Mucosa of stomach (tissue), 1 donor: Measurements from ENCODE around the gene ACTN1.
"Not testable (repeated sequence)": the region's sequence is repeated elsewhere in the genome, so short reads cannot be mapped to it uniquely, and the experiment has no call there.

ENCODE experiments used
- H3K27me3 ChIP-seq: one replicate; pipeline ENCODE4 v1.7.0; 2013; ENCODE audit warnings: mild to moderate bottlenecking, low read length; ENCODE audit not compliant: control insufficient read depth, insufficient read depth
- H3K36me3 ChIP-seq: one replicate; pipeline ENCODE4 v1.7.0; 2013; ENCODE audit warnings: low read length; ENCODE audit not compliant: control insufficient read depth, insufficient read depth
- H3K4me1 ChIP-seq: one replicate; pipeline ENCODE4 v1.7.0; 2013; ENCODE audit warnings: mild to moderate bottlenecking, low read length; ENCODE audit not compliant: control insufficient read depth, insufficient read depth
- H3K4me3 ChIP-seq: one replicate; pipeline ENCODE4 v1.7.0; 2013; ENCODE audit warnings: low read length
- H3K9ac ChIP-seq: one replicate; pipeline ENCODE4 v1.7.0; 2013; ENCODE audit warnings: mild to moderate bottlenecking, low read length, moderate library complexity
- H3K9me3 ChIP-seq: one replicate; pipeline ENCODE4 v1.7.0; 2013; ENCODE audit warnings: mild to moderate bottlenecking, low read length, moderate library complexity; ENCODE audit not compliant: control insufficient read depth
- donor health status: Pancreatic carcinoma.

The ACTN1 gene

DNA sequence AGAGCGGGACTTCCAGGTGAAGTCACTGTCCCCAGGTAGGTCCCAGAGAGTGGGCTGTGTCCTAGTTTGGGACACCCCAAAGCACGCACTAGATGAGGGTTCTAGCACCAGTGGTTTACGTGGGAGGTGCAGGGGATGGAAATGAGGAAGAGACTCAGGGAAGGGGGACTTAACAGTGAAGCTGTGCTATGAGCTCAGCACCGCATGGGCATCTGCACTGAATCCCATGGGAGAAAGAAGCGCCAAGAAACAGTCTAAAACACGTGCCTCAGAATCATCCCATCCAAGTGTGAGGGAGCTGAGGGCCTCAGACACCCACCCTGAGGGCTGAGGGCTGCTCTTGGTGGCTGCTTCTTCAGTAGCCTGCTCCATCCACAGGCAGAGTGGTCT, 114.7 kb downstream of the ACTN1 start:
- no peak overlapping the region for H3K9ac ChIP-seq
- no peaks in the 10 kb centered on the region for H3K27me3 ChIP-seq
- no peak overlapping the region for H3K4me3 ChIP-seq
- no peaks in the 10 kb centered on the region for H3K4me1 ChIP-seq
- H3K36me3 ChIP-seq: no peaks in the 10 kb centered on the region
- no peaks in the 10 kb centered on the region for H3K9me3 ChIP-seq

DNA sequence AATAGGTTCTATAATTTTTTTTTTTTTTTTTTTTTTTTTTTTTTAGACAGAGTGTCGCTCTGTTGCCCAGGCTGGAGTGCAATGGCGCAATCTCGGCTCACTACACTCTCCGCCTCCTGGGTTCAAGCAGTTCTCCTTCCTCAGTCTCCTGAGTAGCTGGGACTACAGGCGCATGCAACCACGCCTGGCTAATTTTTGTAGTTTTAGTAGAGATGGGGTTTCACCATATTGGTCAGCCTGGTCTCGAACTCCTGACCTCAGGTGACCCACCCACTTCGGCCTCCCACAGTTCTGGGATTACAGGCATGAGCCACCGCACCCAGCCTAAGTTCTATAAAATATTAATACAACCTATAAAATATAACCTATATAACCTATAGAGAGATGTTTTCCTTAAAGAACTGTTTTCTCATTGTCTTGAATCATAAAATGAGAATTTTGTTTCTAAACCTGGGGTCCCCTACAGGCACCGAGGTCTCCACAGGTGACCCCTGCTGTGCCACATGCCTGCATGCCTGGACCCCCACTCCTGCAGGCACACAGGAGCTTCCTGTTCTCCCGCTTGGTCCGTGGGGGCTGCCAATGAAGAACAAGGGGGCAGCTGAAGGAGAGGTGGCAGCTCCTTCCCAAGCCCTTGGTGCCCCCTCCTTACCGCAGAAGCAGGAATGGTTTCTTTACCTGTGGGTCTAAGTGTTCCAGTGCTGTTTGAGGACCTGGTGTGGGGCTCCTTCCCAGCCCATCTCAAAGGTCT, 115.3 kb downstream of the ACTN1 start:
- Histone ChIP-seq H3K27me3 (no peaks in the 10 kb centered on the region), H3K9me3 (no peaks in the 10 kb centered on the region), H3K4me3 (no peak overlapping the region), H3K9ac (no peak overlapping the region), H3K36me3 (no peaks in the 10 kb centered on the region), H3K4me1 (no peaks in the 10 kb centered on the region)

DNA sequence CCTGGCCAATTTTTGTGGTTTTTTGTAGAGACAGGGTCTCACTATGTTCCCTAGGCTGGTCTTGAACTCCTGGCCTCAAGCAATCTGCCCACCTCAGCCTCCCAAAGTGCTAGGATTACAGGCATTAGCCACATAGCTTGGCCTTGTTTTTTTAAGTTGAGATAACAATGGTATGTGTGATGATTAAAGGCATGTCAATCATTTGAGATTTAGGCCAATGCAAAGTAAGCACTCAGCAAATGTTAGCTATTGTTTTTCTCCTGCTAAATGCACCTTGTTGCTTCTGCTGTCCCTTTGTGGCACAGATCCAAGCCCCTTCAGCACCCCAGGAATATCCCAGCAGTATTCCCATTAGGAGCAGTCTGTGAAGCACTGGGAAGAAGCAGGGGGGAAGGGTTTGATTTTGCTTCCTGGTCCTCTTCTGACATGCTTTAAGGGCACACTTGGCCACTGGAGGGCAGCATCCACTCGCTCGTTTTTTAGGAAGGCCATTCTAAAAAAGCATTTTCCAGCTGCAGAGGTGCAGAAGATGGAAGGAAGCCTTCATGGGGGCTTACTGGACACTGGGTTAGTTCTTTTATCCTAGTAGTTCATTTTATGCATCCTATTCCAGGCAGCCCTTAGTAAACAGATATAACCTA, 116.0 kb downstream of the ACTN1 start:
- Histone ChIP-seq H3K9ac (no peak overlapping the region), H3K36me3 (no peaks in the 10 kb centered on the region), H3K4me1 (no peaks in the 10 kb centered on the region), H3K9me3 (no peaks in the 10 kb centered on the region), H3K27me3 (no peaks in the 10 kb centered on the region), H3K4me3 (no peak overlapping the region)

DNA sequence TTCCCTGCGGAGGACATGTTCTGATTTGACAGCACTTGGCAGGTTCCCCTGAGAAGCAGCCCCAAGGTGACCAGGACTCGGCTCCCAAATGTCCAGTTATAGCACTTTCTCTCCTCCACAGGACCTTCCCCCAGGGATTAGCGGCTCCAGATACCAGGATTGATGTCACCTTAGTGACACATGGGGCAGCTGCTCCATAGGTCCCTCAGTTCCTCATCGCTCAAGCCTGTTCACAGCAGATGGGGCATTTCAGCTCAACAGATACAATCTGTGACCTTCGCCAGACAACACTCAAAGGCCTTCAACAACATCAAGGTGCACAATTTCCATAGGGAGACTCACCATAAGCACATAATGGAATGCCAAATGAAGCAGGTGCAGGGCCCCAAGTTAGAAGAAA, 118.3 kb downstream of the ACTN1 start:
- no peaks in the 10 kb centered on the region for H3K9me3 ChIP-seq
- no peaks in the 10 kb centered on the region for H3K36me3 ChIP-seq
- no peaks in the 10 kb centered on the region for H3K27me3 ChIP-seq
- no peaks in the 10 kb centered on the region for H3K4me1 ChIP-seq
- no peak overlapping the region for H3K9ac ChIP-seq
- no peak overlapping the region for H3K4me3 ChIP-seq

DNA sequence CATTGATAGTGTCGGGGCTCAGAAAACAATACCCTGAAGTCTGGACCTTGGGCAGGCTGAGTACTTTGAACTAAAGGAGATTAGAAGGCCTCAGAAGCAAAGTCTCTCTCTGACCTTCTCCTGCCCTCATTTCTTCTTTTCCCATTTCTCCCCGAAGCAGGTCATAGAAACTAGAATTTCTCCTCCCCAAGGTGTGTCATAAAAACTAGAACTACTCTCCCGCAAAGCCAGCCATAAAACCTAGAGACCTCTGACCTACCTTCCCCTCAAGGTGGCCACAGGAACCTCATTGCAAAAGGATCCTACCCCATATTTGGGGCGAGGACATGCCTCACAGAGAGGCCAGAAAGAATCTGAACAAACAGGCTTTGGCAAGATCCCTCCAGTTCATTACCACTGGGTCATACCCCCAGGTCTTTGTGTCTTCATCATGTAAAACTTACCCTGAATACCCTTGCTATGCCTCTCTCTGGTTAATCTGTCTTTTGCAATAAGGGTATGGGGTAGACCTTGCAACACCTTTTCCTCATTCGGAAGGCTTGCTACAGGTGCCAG, 121.5 kb downstream of the ACTN1 start:
- no peaks in the 10 kb centered on the region for H3K27me3 ChIP-seq
- H3K4me3 ChIP-seq: no peak overlapping the region
- no peaks in the 10 kb centered on the region for H3K9me3 ChIP-seq
- no peaks in the 10 kb centered on the region for H3K4me1 ChIP-seq
- H3K9ac ChIP-seq: no peak overlapping the region
- no peaks in the 10 kb centered on the region for H3K36me3 ChIP-seq

DNA sequence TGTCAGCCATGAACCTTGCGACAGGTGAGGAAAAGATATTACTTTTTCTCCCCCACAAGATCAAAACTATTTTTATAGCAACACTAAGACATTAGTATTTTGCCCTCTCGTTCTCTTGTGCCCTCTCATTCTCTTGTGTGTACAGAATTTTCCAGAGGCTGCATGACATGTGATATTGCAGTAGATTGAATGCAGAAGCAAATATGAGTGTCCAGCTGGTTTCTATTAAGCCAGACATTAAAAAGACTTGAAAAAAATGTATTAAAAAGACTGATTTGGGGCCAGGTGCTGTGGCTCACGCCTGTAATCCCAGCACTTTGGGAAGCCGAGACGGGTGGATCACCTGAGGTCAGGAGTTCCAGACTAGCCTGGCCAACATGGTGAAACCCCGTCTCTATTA, 122.5 kb downstream of the ACTN1 start:
- Histone ChIP-seq H3K4me3 (no peak overlapping the region), H3K27me3 (no peaks in the 10 kb centered on the region), H3K9me3 (no peaks in the 10 kb centered on the region), H3K36me3 (no peaks in the 10 kb centered on the region), H3K4me1 (no peaks in the 10 kb centered on the region), H3K9ac (no peak overlapping the region)

DNA sequence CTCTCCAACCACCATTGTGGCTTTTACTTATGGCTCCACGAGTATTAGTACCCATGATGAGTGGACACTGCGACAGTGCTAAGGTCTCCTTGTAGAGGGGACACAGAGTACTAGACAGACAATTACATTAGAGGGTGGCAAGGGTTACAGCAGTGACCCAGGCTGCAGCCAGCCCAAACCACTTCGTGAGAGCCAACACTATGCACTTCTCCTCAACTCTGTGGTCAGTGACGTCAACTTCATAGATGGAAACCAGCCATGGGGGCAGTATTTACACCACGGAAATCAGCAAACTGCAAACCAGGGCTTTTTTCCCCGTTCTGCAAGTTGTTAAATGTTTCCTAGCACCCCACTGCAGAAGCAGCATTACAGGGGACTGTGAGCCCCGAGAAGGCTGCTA, 124.7 kb downstream of the ACTN1 start:
- Histone ChIP-seq H3K36me3 (no peaks in the 10 kb centered on the region), H3K27me3 (no peaks in the 10 kb centered on the region), H3K4me1 (no peaks in the 10 kb centered on the region), H3K4me3 (no peak overlapping the region), H3K9me3 (no peaks in the 10 kb centered on the region), H3K9ac (no peak overlapping the region)

DNA sequence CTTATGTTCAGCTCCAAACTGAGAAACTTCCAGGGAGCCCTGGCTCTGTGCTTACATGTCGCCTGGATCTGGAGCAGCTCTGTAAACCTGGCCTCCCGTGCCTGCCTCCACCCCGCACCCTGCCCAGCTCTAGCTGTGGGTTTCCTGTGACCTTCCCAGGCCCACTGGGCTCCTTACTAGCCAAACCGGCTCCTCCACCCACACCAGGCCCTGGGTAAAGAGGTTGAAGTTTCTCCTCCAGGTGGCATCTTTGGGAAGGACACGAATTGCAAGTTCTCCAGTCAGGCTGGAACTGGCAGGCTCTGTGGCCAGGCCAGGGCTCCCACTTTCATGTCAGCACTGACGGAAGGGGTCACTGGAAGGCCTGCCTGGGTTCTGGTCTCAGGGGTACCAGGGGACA, 125.4 kb downstream of the ACTN1 start:
- no peak overlapping the region for H3K4me3 ChIP-seq
- H3K9ac ChIP-seq: no peak overlapping the region
- H3K36me3 ChIP-seq: no peaks in the 10 kb centered on the region
- H3K27me3 ChIP-seq: no peaks in the 10 kb centered on the region
- H3K9me3 ChIP-seq: no peaks in the 10 kb centered on the region
- no peaks in the 10 kb centered on the region for H3K4me1 ChIP-seq

DNA sequence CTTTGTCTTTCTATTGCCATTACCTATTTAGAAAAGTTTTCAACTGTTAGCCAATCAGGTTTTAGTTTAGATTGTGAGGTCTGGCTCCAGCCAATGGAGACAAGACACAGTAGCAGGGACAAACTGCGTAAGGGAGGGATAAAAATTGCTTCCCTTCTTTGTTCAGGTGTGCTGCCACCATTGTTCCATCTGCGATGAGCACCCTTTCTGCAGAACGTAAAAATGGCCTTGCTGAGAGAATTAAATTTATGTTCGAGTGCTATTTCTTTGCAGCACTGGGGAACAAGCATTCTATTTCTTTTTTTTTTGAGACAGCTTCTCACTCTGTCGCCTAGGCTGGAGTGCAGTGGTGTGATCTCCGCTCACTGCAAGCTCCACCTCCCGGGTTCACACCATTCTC, 126.6 kb downstream of the ACTN1 start:
- H3K4me1 ChIP-seq, H3K36me3 ChIP-seq, H3K27me3 ChIP-seq, H3K9me3 ChIP-seq, H3K9ac ChIP-seq, H3K4me3 ChIP-seq: not testable (repeated sequence)

DNA sequence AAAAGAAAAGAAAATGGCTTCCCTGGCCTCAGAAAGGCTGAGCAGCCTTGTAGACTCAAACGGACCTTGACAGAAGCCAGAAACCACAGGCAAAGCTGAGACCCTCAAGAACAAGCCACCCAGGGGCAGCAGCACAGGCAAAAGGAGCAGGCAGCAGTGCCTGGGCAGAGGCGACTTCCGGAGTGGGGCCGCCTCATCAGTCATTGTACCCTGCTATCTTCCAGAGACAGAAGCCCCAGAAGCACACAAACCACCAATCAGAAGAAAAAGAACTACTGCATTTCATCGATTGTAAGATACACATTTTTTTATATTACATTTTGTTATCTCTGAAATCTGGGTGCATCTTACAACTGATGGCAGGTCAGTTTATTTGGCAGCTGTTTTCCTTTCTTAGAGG, 128.0 kb downstream of the ACTN1 start:
- no peaks in the 10 kb centered on the region for H3K27me3 ChIP-seq
- no peak overlapping the region for H3K4me3 ChIP-seq
- no peaks in the 10 kb centered on the region for H3K4me1 ChIP-seq
- H3K36me3 ChIP-seq: no peaks in the 10 kb centered on the region
- H3K9ac ChIP-seq: no peak overlapping the region
- H3K9me3 ChIP-seq: no peaks in the 10 kb centered on the region

DNA sequence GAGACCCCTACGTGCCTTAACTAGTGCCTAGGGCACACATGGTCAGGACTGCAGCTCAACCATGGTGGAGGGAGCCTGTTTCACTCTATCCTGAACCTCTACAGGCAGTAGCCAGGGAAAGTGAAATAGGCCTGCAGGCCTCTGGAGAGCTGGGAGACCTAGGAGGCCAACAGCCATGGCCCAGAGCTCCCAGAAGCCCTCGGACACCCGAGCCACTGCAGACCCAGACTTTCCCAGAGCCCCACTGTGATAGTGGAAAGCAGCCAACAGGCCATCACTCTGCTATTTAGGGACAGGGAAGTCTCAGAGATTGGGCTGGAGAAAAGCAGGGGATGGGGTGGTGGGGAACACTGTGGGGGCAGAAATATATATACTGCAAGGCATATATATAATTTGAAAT, 129.7 kb downstream of the ACTN1 start:
- Histone ChIP-seq H3K4me1 (no peaks in the 10 kb centered on the region), H3K4me3 (no peak overlapping the region), H3K9ac (no peak overlapping the region), H3K9me3 (no peaks in the 10 kb centered on the region), H3K27me3 (no peaks in the 10 kb centered on the region), H3K36me3 (no peaks in the 10 kb centered on the region)

DNA sequence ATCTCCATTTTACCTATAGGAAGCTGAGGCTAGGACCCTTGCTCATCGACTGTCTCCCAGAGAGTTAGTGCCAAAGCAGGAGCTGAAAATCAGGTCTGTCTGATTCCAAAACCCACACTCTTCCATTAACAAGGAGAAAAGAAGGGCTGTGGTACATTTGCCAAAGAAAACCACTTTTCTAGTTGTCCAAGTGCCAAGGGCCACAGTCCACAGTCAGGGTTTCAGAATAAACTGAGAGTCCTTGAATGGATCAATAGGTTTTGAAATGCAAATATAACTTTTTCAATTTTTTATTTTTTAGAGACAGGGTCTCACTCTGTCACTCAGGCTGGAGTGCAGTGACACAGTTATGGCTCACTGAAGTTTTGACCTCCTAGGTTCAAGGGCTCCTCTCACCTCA, 130.8 kb downstream of the ACTN1 start:
- H3K36me3 ChIP-seq: no peaks in the 10 kb centered on the region
- no peaks in the 10 kb centered on the region for H3K27me3 ChIP-seq
- no peak overlapping the region for H3K9ac ChIP-seq
- no peak overlapping the region for H3K4me3 ChIP-seq
- peaks cover 6% of the 10 kb centered on the region for H3K4me1 ChIP-seq
- no peaks in the 10 kb centered on the region for H3K9me3 ChIP-seq
